A549 (cell line): ENCODE data around the gene PHIP. TPM values are rescaled to one million over a fixed set of nuclear protein-coding genes. Genes with fewer than 3 reads are reported as not detected.

Experiments used
- ATAC-seq, 2 experiments: fragments of 200-7000 bp in 1 of 2; fragments of >200 bp in 1 of 2; cut with Nextera tagmentation in 1 of 2; cut with Tn5 transposase in 1 of 2; 3 replicates each; pipeline versions ENCODE4 v1.8.0 to v1.9.1; 2018 to 2020; ENCODE audit warnings: mild to moderate bottlenecking in 1 of 2, moderate library complexity in 1 of 2
- CTCF ChIA-PET: fragments of 300-600 bp; sonication (Branson Sonifier 250); formaldehyde crosslinking; extraction: SDS; loops from one replicate; lab custom pipeline; 2021; ENCODE audit warnings: antibody characterized with exemption, inconsistent platforms; lab: Yijun Ruan, JAX
- POLR2A ChIA-PET: fragments of 350-600 bp; formaldehyde crosslinking; extraction: SDS; loops from one replicate; lab custom pipeline; 2021; ENCODE audit warnings: antibody characterized with exemption, inconsistent platforms; lab: Yijun Ruan, JAX
- DNase-seq, 2 experiments: peaks; one replicate each; pipeline versions ENCODE4 v3.0.0 to v3.0.0-alpha.2; 2011 to 2016; ENCODE audit warnings: low read depth in 1 of 2, low spot score in 1 of 2
- FAIRE-seq: peaks from 2 replicates; lab custom pipeline; 2011; peaks lifted over from hg19 to GRCh38; lab: Jason Lieb, UNC
- H3K27ac ChIP-seq, 2 experiments: fragments of >200 bp; sonication (Bioruptor Twin); formaldehyde crosslinking; 3 replicates each; pipeline ENCODE4 v1.5.1; 2016 to 2017
- H3K4me1 ChIP-seq: fragments of >200 bp; sonication (Bioruptor Twin); formaldehyde crosslinking; 3 replicates; pipeline ENCODE4 v1.6.1; 2016
- H3K4me2 ChIP-seq: fragments of >200 bp; sonication (Bioruptor Twin); formaldehyde crosslinking; 3 replicates; pipeline ENCODE4 v1.6.1; 2016
- H3K4me3 ChIP-seq: fragments of >200 bp; sonication (Bioruptor Twin); formaldehyde crosslinking; 3 replicates; pipeline ENCODE4 v1.5.1; 2016
- H3K9me3 ChIP-seq: fragments of >200 bp; sonication (Bioruptor Twin); formaldehyde crosslinking; 3 replicates; pipeline ENCODE4 v1.6.1; 2016
- CBX2 ChIP-seq: fragments of 200-600 bp; sonication (generic); IDR thresholded peaks from 2 replicates; pipeline ENCODE4 v1.6.1; 2016; ENCODE audit warnings: low read depth, mild to moderate bottlenecking, borderline replicate concordance
- CHD4 ChIP-seq: fragments of 200-600 bp; sonication (generic); IDR thresholded peaks from 2 replicates; pipeline ENCODE4 v1.6.1; 2016; ENCODE audit warnings: antibody characterized with exemption, mild to moderate bottlenecking, borderline replicate concordance
- E2F6 ChIP-seq: IDR thresholded peaks from 2 replicates; pipeline ENCODE4 v1.6.1; 2012; ENCODE audit warnings: low read depth, borderline replicate concordance
- ESRRA ChIP-seq: fragments of 150-350 bp; IDR thresholded peaks from 2 replicates; pipeline ENCODE4 v1.6.1; 2014; ENCODE audit warnings: mild to moderate bottlenecking, low read length, borderline replicate concordance
- FOSB ChIP-seq: fragments of 250-450 bp; sonication (Bioruptor Pico); IDR thresholded peaks from 2 replicates; pipeline ENCODE4 v1.5.0; 2020; ENCODE audit warnings: mild to moderate bottlenecking, moderate library complexity
- FOXS1 ChIP-seq: fragments of 250-450 bp; sonication (Bioruptor Pico); IDR thresholded peaks from 2 replicates; pipeline ENCODE4 v1.5.0; 2020; ENCODE audit warnings: mild to moderate bottlenecking, moderate library complexity
- HES2 ChIP-seq: fragments of >200 bp; sonication (Bioruptor Twin); formaldehyde crosslinking; IDR thresholded peaks from 2 replicates; pipeline ENCODE4 v1.6.1; 2016
- JUNB ChIP-seq: fragments of >200 bp; sonication (Bioruptor Twin); formaldehyde crosslinking; IDR thresholded peaks from 2 replicates; pipeline ENCODE4 v1.6.1; 2016
- KDM5A ChIP-seq: fragments of 200-600 bp; sonication (generic); IDR thresholded peaks from 2 replicates; pipeline ENCODE4 v1.6.1; 2016; ENCODE audit warnings: antibody characterized with exemption, mild to moderate bottlenecking
- MAZ ChIP-seq: fragments of 150-350 bp; IDR thresholded peaks from 2 replicates; pipeline ENCODE4 v1.6.1; 2014; ENCODE audit warnings: antibody characterized with exemption, low read depth, low read length, borderline replicate concordance
- MYC ChIP-seq: IDR thresholded peaks from 2 replicates; pipeline ENCODE4 v1.6.1; 2012; ENCODE audit warnings: mild to moderate bottlenecking, inconsistent platforms, low read length, improper control_type of control experiment, borderline replicate concordance
- RAD21 ChIP-seq, 2 experiments: fragments of >200 bp in 1 of 2; sonication (Bioruptor Twin) in 1 of 2; formaldehyde crosslinking in 1 of 2; IDR thresholded peaks in 1 of 2; conservative IDR thresholded peaks in 1 of 2; 2 replicates in 1 of 2; 3 replicates in 1 of 2; pipeline ENCODE4 v1.6.1; 2012 to 2018; ENCODE audit warnings: inconsistent platforms in 1 of 2
- RFX5 ChIP-seq: fragments of 450-650 bp; IDR thresholded peaks from 2 replicates; pipeline ENCODE4 v1.7.1; 2014; ENCODE audit warnings: antibody characterized with exemption, mild to moderate bottlenecking, moderate library complexity
- RNF2 ChIP-seq: fragments of 200-600 bp; sonication (generic); IDR thresholded peaks from 2 replicates; pipeline ENCODE4 v1.6.1; 2016; ENCODE audit warnings: low read depth, mild to moderate bottlenecking, antibody characterized with exemption, moderate library complexity, borderline replicate concordance
- SMC3 ChIP-seq: fragments of >200 bp; sonication (Bioruptor Twin); formaldehyde crosslinking; IDR thresholded peaks from 3 replicates; pipeline ENCODE4 v1.6.1; 2018; ENCODE audit warnings: inconsistent platforms
- TFCP2L1 ChIP-seq: fragments of 250-450 bp; sonication (Bioruptor Pico); IDR thresholded peaks from 2 replicates; pipeline ENCODE4 v1.5.0; 2021; ENCODE audit warnings: mild to moderate bottlenecking
- TP53 ChIP-seq: fragments of 250-450 bp; sonication (Bioruptor Pico); IDR thresholded peaks from 2 replicates; pipeline ENCODE4 v1.5.0; 2021; ENCODE audit warnings: mild to moderate bottlenecking, moderate library complexity
- USF2 ChIP-seq: fragments of 450-650 bp; IDR thresholded peaks from 2 replicates; pipeline ENCODE4 v1.6.1; 2014; ENCODE audit warnings: antibody characterized with exemption
- ZNF302 ChIP-seq: fragments of 250-450 bp; sonication (Bioruptor Pico); IDR thresholded peaks from 2 replicates; pipeline ENCODE4 v1.9.0; 2021; ENCODE audit warnings: inconsistent platforms, mild to moderate bottlenecking, moderate library complexity
- WGBS: methylation state at CpG from one replicate; pipeline ENCODE4 v1.1.6; 2017; ENCODE audit errors: missing lambda C conversion rate; 5-methylcytosine and 5-hydroxymethylcytosine counted together
- polyA plus RNA-seq, 4 experiments: library from polyadenylated mRNA; depleted of rRNA in 3 of 4; stranded (reverse); fragments of >200 nt; fragmentation: RNase III in 1 of 4; extraction: RNeasy Plus Mini Kit Qiagen cat#74134 plus additional on column Dnase treatment in 1 of 4; gene quantifications; 2 replicates in 3 of 4; 3 replicates in 1 of 4; pipeline ENCODE4 v1.2.3, GENCODE V29; 2011 to 2017
- TF ChIP-seq, protein P1 (sequence below): fragments of 250-450 bp; sonication (Bioruptor Pico); IDR thresholded peaks from 2 replicates; pipeline ENCODE4 v1.5.0; 2021; ENCODE audit warnings: mild to moderate bottlenecking, moderate library complexity, borderline replicate concordance
- TF ChIP-seq, protein P2 (sequence below): IDR thresholded peaks from 2 replicates; pipeline ENCODE4 v1.6.1; 2012
- TF ChIP-seq, protein P3 (sequence below): fragments of 200-600 bp; sonication (generic); IDR thresholded peaks from 2 replicates; pipeline ENCODE4 v1.6.1; 2016; ENCODE audit warnings: antibody characterized with exemption, mild to moderate bottlenecking, moderate library complexity

The PHIP gene
- polyA plus RNA-seq, 2 of the 4 experiments (the other 2 are of a cell fraction), result 7.2 to 14.9 TPM

DNA sequence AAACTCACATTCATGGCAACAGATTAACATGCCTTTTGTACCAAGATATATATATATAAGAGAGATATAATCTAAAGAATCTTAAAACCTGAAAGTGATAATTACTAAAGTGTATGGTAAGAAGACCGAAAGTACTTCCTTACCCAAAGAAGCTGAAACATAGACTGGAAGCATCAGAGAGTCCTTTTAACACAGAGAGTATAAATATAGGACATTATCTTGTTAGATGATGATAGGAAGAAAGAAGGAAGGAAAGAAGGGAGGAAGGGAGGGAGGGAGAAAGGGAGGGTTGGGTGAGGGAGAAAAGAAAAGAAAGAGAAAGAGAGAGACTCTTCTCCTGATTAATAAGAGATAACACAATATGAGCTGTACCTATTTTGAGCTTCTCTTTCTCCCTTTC is 68.2 kb downstream of the PHIP start:
- ChIA-PET POLR2A (no interaction called here), CTCF (no interaction called here)
- Histone ChIP-seq H3K4me2 (no peak overlapping the region), H3K4me1 (no peaks in the 10 kb centered on the region), H3K4me3 (no peak overlapping the region), H3K9me3 (no peaks in the 10 kb centered on the region), H3K27ac (no peak overlapping the region)
- 83% methylated on average over 1 of the region's 1 CpG for WGBS
- ATAC-seq (no peak), DNase-seq (no peak), FAIRE-seq (no peak)
- TF ChIP-seq TP53 (CRISPR knock-in tag) (no peak), KDM5A (no peak), RFX5 (no peak), JUNB (no peak), CBX2 (no peak), FOXS1 (CRISPR knock-in tag) (no peak), TFCP2L1 (CRISPR knock-in tag) (no peak)
- TF ChIP-seq, protein P1, sequence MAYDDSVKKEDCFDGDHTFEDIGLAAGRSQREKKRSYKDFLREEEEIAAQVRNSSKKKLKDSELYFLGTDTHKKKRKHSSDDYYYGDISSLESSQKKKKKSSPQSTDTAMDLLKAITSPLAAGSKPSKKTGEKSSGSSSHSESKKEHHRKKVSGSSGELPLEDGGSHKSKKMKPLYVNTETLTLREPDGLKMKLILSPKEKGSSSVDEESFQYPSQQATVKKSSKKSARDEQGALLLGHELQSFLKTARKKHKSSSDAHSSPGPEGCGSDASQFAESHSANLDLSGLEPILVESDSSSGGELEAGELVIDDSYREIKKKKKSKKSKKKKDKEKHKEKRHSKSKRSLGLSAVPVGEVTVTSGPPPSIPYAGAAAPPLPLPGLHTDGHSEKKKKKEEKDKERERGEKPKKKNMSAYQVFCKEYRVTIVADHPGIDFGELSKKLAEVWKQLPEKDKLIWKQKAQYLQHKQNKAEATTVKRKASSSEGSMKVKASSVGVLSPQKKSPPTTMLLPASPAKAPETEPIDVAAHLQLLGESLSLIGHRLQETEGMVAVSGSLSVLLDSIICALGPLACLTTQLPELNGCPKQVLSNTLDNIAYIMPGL (CRISPR knock-in tag), result no peak

DNA sequence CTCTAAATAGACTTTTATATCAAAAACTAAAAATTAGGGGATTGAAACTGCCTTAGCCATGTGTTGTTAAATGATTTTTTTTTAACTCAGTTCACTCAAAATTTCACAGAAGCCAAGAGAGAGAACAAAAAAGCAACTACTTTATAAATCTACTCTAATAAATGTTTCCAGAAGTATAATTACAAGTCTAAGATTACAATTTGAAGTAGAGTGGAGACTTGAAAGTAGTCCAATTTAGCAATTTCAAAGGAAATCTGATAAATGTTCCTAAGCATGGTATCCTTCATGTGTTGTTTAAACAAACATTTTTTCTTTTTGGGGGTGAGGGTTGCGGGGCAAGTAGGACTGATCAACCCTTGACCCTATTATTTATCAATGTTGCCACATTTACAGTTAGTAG is 72.6 kb downstream of the PHIP start:
- no peaks in the 10 kb centered on the region for H3K4me1 ChIP-seq
- ATAC-seq (no peak), DNase-seq (no peak), FAIRE-seq (no peak)
- POLR2A ChIA-PET, result no interaction called here
- WGBS, result 90% methylated on average over 1 of the region's 1 CpG
- CTCF ChIA-PET, result no interaction called here
- TF ChIP-seq, protein P2, sequence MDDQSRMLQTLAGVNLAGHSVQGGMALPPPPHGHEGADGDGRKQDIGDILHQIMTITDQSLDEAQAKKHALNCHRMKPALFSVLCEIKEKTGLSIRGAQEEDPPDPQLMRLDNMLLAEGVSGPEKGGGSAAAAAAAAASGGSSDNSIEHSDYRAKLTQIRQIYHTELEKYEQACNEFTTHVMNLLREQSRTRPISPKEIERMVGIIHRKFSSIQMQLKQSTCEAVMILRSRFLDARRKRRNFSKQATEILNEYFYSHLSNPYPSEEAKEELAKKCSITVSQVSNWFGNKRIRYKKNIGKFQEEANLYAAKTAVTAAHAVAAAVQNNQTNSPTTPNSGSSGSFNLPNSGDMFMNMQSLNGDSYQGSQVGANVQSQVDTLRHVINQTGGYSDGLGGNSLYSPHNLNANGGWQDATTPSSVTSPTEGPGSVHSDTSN, result no peak
- TF ChIP-seq RNF2 (no peak), USF2 (no peak), FOSB (CRISPR knock-in tag) (no peak)
- H3K4me3 ChIP-seq, result no peak overlapping the region
- H3K4me2 ChIP-seq, result no peak overlapping the region
- no peaks in the 10 kb centered on the region for H3K9me3 ChIP-seq
- no peak overlapping the region for H3K27ac ChIP-seq

- 82% methylated on average over 1 of the region's 1 CpG for WGBS
- FAIRE-seq (no peak), ATAC-seq (no peak), DNase-seq (no peak)
- CTCF ChIA-PET, result no interaction called here
- POLR2A ChIA-PET, result no interaction called here
- Histone ChIP-seq H3K4me3 (no peak overlapping the region), H3K9me3 (no peaks in the 10 kb centered on the region), H3K4me2 (no peak overlapping the region), H3K27ac (no peak overlapping the region)
- TF ChIP-seq ZNF302 (CRISPR knock-in tag), result no peak
- TF ChIP-seq SMC3, result no peak
- TF ChIP-seq RNF2, result no peak
- TF ChIP-seq CHD4, result no peak
- no peak for TF ChIP-seq FOSB (CRISPR knock-in tag)
- TF ChIP-seq E2F6, result no peak
- no peak for TF ChIP-seq ESRRA
- TF ChIP-seq HES2, result no peak
- TF ChIP-seq JUNB, result no peak
- TF ChIP-seq RAD21 (conservative IDR thresholded peaks at IDR 0.05 in 1 of 2, IDR thresholded peaks at IDR 0.05 in 1 of 2), result no peak
- no peak for TF ChIP-seq MAZ
- TF ChIP-seq, protein P3, sequence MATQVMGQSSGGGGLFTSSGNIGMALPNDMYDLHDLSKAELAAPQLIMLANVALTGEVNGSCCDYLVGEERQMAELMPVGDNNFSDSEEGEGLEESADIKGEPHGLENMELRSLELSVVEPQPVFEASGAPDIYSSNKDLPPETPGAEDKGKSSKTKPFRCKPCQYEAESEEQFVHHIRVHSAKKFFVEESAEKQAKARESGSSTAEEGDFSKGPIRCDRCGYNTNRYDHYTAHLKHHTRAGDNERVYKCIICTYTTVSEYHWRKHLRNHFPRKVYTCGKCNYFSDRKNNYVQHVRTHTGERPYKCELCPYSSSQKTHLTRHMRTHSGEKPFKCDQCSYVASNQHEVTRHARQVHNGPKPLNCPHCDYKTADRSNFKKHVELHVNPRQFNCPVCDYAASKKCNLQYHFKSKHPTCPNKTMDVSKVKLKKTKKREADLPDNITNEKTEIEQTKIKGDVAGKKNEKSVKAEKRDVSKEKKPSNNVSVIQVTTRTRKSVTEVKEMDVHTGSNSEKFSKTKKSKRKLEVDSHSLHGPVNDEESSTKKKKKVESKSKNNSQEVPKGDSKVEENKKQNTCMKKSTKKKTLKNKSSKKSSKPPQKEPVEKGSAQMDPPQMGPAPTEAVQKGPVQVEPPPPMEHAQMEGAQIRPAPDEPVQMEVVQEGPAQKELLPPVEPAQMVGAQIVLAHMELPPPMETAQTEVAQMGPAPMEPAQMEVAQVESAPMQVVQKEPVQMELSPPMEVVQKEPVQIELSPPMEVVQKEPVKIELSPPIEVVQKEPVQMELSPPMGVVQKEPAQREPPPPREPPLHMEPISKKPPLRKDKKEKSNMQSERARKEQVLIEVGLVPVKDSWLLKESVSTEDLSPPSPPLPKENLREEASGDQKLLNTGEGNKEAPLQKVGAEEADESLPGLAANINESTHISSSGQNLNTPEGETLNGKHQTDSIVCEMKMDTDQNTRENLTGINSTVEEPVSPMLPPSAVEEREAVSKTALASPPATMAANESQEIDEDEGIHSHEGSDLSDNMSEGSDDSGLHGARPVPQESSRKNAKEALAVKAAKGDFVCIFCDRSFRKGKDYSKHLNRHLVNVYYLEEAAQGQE, result no peak
- no peak for TF ChIP-seq MYC
- TF ChIP-seq, all 56 proteins: peak for 0
- no peaks in the 10 kb centered on the region for H3K4me1 ChIP-seq
Observed at GRCh38 chr6:79005024-79005423, 73.0 kb downstream of the PHIP start.
